H9 (cell line): Measurements from ENCODE around the gene DYNLT4. TPM values are rescaled to one million over a fixed set of nuclear protein-coding genes. Genes with fewer than 3 reads are reported as not detected.

Source experiments
- DNase-seq: peaks from one replicate; pipeline ENCODE4 v3.0.0-alpha.2; 2017
- H2AFZ ChIP-seq: one replicate; pipeline ENCODE4 v1.6.1; 2013; ENCODE audit warnings: mild to moderate bottlenecking, low read length, control low read depth, moderate library complexity
- H2AK5ac ChIP-seq: 2 replicates; pipeline ENCODE4 v1.6.1; 2013; ENCODE audit warnings: low read length, control low read depth, mixed read lengths; ENCODE audit not compliant: insufficient read length
- H2BK120ac ChIP-seq: one replicate; pipeline ENCODE4 v1.6.1; 2013; ENCODE audit warnings: low read depth, mild to moderate bottlenecking, low read length, control low read depth, inconsistent platforms; ENCODE audit not compliant: poor library complexity, severe bottlenecking
- H2BK12ac ChIP-seq: 2 replicates; pipeline ENCODE4 v1.6.1; 2013; ENCODE audit warnings: low read length, control low read depth, mixed read lengths, low read depth; ENCODE audit not compliant: insufficient read length
- H2BK15ac ChIP-seq: 2 replicates; pipeline ENCODE4 v1.6.1; 2013; ENCODE audit warnings: low read depth, low read length, control low read depth
- H2BK20ac ChIP-seq: one replicate; pipeline ENCODE4 v1.6.1; 2013; ENCODE audit warnings: low read depth, mild to moderate bottlenecking, low read length, control low read depth, inconsistent platforms; ENCODE audit not compliant: poor library complexity, severe bottlenecking
- H2BK5ac ChIP-seq: 2 replicates; pipeline ENCODE4 v1.6.1; 2013; ENCODE audit warnings: low read length, control low read depth, mixed read lengths; ENCODE audit not compliant: insufficient read length
- H3K14ac ChIP-seq: 2 replicates; pipeline ENCODE4 v1.6.1; 2013; ENCODE audit warnings: low read length, control low read depth; ENCODE audit not compliant: insufficient read depth
- H3K18ac ChIP-seq: 2 replicates; pipeline ENCODE4 v1.6.1; 2013; ENCODE audit warnings: low read depth, mild to moderate bottlenecking, mixed read lengths, low read length, control low read depth; ENCODE audit not compliant: insufficient read length
- H3K23ac ChIP-seq: 2 replicates; pipeline ENCODE4 v1.6.1; 2013; ENCODE audit warnings: low read length, control low read depth, mixed read lengths, low read depth; ENCODE audit not compliant: insufficient read length
- H3K23me2 ChIP-seq: 2 replicates; pipeline ENCODE4 v1.6.1; 2013; ENCODE audit warnings: low read depth, mild to moderate bottlenecking, mixed read lengths, low read length, control low read depth; ENCODE audit not compliant: insufficient read length, poor library complexity, severe bottlenecking
- H3K27ac ChIP-seq: 2 replicates; pipeline ENCODE4 v1.5.1; 2013; ENCODE audit warnings: low read length, control low read depth, mixed read lengths, low read depth; ENCODE audit not compliant: insufficient read length
- H3K27me3 ChIP-seq: 2 replicates; pipeline ENCODE4 v1.6.1; 2013; ENCODE audit warnings: low read length, control low read depth, inconsistent platforms; ENCODE audit not compliant: insufficient read depth
- H3K4ac ChIP-seq: 2 replicates; pipeline ENCODE4 v1.6.1; 2013; ENCODE audit warnings: low read depth, mild to moderate bottlenecking, control low read depth, inconsistent platforms, low read length, moderate library complexity
- H3K4me1 ChIP-seq: 2 replicates; pipeline ENCODE4 v1.6.1; 2013; ENCODE audit warnings: low read length, control low read depth, inconsistent platforms; ENCODE audit not compliant: insufficient read depth
- H3K4me2 ChIP-seq: 2 replicates; pipeline ENCODE4 v1.6.1; 2013; ENCODE audit warnings: low read length, control low read depth, mixed read lengths; ENCODE audit not compliant: insufficient read length, insufficient read depth
- H3K56ac ChIP-seq: 2 replicates; pipeline ENCODE4 v1.6.1; 2013; ENCODE audit warnings: low read depth, mild to moderate bottlenecking, mixed read lengths, low read length, control low read depth; ENCODE audit not compliant: insufficient read length
- H3K79me1 ChIP-seq: 2 replicates; pipeline ENCODE4 v1.6.1; 2013; ENCODE audit warnings: low read depth, mild to moderate bottlenecking, moderate library complexity, low read length, control low read depth, inconsistent platforms; ENCODE audit not compliant: insufficient read depth, poor library complexity, severe bottlenecking
- H3K79me2 ChIP-seq: 2 replicates; pipeline ENCODE4 v1.6.1; 2013; ENCODE audit warnings: low read length, control low read depth, inconsistent platforms; ENCODE audit not compliant: insufficient read depth
- H3K9ac ChIP-seq: 2 replicates; pipeline ENCODE4 v1.6.1; 2013; ENCODE audit warnings: low read length, control low read depth, mixed read lengths; ENCODE audit not compliant: insufficient read length; ENCODE audit errors: extremely low read depth
- H3K9me3 ChIP-seq: one replicate; pipeline ENCODE4 v1.6.1; 2013; ENCODE audit warnings: low read depth, low read length, inconsistent platforms; ENCODE audit not compliant: control insufficient read depth
- H3T11ph ChIP-seq: one replicate; pipeline ENCODE4 v1.6.1; 2013; ENCODE audit warnings: mild to moderate bottlenecking, low read length, control low read depth, inconsistent platforms
- H4K20me1 ChIP-seq: one replicate; pipeline ENCODE4 v1.6.1; 2013; ENCODE audit not compliant: control insufficient read depth, insufficient read length, insufficient read depth
- H4K5ac ChIP-seq: 2 replicates; pipeline ENCODE4 v1.6.1; 2013; ENCODE audit warnings: low read depth, mild to moderate bottlenecking, mixed read lengths, low read length, control low read depth; ENCODE audit not compliant: insufficient read length
- H4K8ac ChIP-seq: replicated peaks from 2 replicates; pipeline ENCODE4 v1.6.1; 2013; ENCODE audit warnings: low read length, control low read depth, mixed read lengths, low read depth; ENCODE audit not compliant: insufficient read length
- H4K91ac ChIP-seq: 2 replicates; pipeline ENCODE4 v1.6.1; 2013; ENCODE audit warnings: low read depth, mild to moderate bottlenecking, moderate library complexity, mixed read lengths, low read length, control low read depth; ENCODE audit not compliant: insufficient read length
- H3K27ac Mint-ChIP-seq, 3 experiments: 2 replicates in 2 of 3; 3 replicates in 1 of 3; pipeline ENCODE4 v1.8.0; 2020 to 2021; ENCODE audit warnings: mixed read lengths in 3 of 3, mild to moderate bottlenecking in 1 of 3, moderate library complexity in 1 of 3
- H3K27me3 Mint-ChIP-seq: 2 replicates; pipeline ENCODE4 v1.8.0; 2021; ENCODE audit warnings: low read depth, mild to moderate bottlenecking, moderate library complexity, mixed read lengths
- H3K36me3 Mint-ChIP-seq, 3 experiments: 2 replicates in 2 of 3; 3 replicates in 1 of 3; pipeline ENCODE4 v1.8.0; 2020 to 2021; ENCODE audit warnings: low read depth in 3 of 3, mixed read lengths in 3 of 3; ENCODE audit not compliant: insufficient read depth in 1 of 3
- H3K4me1 Mint-ChIP-seq, 2 experiments: 2 replicates each; pipeline ENCODE4 v1.8.0; 2020; ENCODE audit warnings: mixed read lengths in 2 of 2
- H3K4me3 Mint-ChIP-seq, 2 experiments: 2 replicates in 1 of 2; 3 replicates in 1 of 2; pipeline ENCODE4 v1.8.0; 2020 to 2021; ENCODE audit warnings: mild to moderate bottlenecking in 2 of 2, mixed read lengths in 2 of 2, moderate library complexity in 1 of 2
- H3K9me3 Mint-ChIP-seq, 2 experiments: 2 replicates in 1 of 2; 3 replicates in 1 of 2; pipeline ENCODE4 v1.8.0; 2020; ENCODE audit warnings: mild to moderate bottlenecking in 2 of 2, mixed read lengths in 2 of 2, moderate library complexity in 1 of 2
- WGBS: extraction: QIAGEN DNeasy Blood & Tissue Kit; methylation state at CpG from one replicate; pipeline ENCODE4 v1.1.7; 2013; ENCODE audit warnings: missing lambda C conversion rate, low lambda C conversion rate, mixed read lengths; ENCODE audit not compliant: insufficient read length; ENCODE audit errors: extremely low coverage; 5-methylcytosine and 5-hydroxymethylcytosine counted together
- total RNA-seq: library from RNA; stranded (reverse); gene quantifications from 2 replicates; pipeline ENCODE4 v1.2.1, GENCODE V29; 2021
- TF ChIP-seq, protein P1 (sequence below): fragments of 200-600 bp; sonication (generic); conservative IDR thresholded peaks from 3 replicates; pipeline ENCODE4 v1.8.0; 2021; ENCODE audit warnings: antibody characterized with exemption, mild to moderate bottlenecking

DYNLT4 gene
- total RNA-seq, 1 experiment from 2014 or later: not detected

GRCh38 chr1:44792736-44793502 is 14.2 kb downstream of the DYNLT4 start:
- no peak overlapping the region for H3K23ac ChIP-seq
- DNase-seq: no peak
- WGBS: no CpG with 5 or more reads among the region's 9 CpGs
- no peak overlapping the region for H3K4ac ChIP-seq
- H3K79me2 ChIP-seq: no peaks in the 10 kb centered on the region
- Mint-ChIP-seq H3K9me3 (no peaks in the 10 kb centered on the region), H3K4me1 (peaks cover 15 to 20% of the 10 kb centered on the region in 2 experiments), H3K27ac (peak overlapping the region in 2 of 3 experiments; percentile 65 to 71; a peak in 4 of 7 replicates), H3K27me3 (no peaks in the 10 kb centered on the region), H3K4me3 (no peak overlapping the region; a peak in 1 of 5 replicates), H3K36me3 (no peaks in the 10 kb centered on the region)
- peak overlapping the region; percentile 2 for H3K4me2 ChIP-seq
- H2BK15ac ChIP-seq: no peak overlapping the region
- H2AFZ ChIP-seq: peak overlapping the region; percentile 23
- no peaks in the 10 kb centered on the region for H3K23me2 ChIP-seq
- H3K9ac ChIP-seq: no peak overlapping the region
- no peaks in the 10 kb centered on the region for H3K79me1 ChIP-seq
- TF ChIP-seq, protein P1, sequence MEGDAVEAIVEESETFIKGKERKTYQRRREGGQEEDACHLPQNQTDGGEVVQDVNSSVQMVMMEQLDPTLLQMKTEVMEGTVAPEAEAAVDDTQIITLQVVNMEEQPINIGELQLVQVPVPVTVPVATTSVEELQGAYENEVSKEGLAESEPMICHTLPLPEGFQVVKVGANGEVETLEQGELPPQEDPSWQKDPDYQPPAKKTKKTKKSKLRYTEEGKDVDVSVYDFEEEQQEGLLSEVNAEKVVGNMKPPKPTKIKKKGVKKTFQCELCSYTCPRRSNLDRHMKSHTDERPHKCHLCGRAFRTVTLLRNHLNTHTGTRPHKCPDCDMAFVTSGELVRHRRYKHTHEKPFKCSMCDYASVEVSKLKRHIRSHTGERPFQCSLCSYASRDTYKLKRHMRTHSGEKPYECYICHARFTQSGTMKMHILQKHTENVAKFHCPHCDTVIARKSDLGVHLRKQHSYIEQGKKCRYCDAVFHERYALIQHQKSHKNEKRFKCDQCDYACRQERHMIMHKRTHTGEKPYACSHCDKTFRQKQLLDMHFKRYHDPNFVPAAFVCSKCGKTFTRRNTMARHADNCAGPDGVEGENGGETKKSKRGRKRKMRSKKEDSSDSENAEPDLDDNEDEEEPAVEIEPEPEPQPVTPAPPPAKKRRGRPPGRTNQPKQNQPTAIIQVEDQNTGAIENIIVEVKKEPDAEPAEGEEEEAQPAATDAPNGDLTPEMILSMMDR: no peak
- no peaks in the 10 kb centered on the region for H4K20me1 ChIP-seq
- no peak overlapping the region for H3K14ac ChIP-seq
- no peak overlapping the region for H4K8ac ChIP-seq
- H2BK20ac ChIP-seq: no peak overlapping the region
- H4K5ac ChIP-seq: no peak overlapping the region
- no peak overlapping the region for H3T11ph ChIP-seq
- no peaks in the 10 kb centered on the region for H3K9me3 ChIP-seq
- no peaks in the 10 kb centered on the region for H3K27me3 ChIP-seq
- H4K91ac ChIP-seq: no peak overlapping the region
- no peak overlapping the region for H3K27ac ChIP-seq
- H2BK120ac ChIP-seq: no peak overlapping the region
- H3K4me1 ChIP-seq: no peaks in the 10 kb centered on the region
- no peak overlapping the region for H2BK12ac ChIP-seq
- peak overlapping the region; percentile 12 for H3K18ac ChIP-seq
- no peak overlapping the region for H2AK5ac ChIP-seq
- no peak overlapping the region for H3K56ac ChIP-seq
- no peak overlapping the region for H2BK5ac ChIP-seq
